DOHH2 (cell line): ENCODE results near the gene POR.

Source experiments
- H3F3A ChIP-seq: fragments of 200-600 bp; sonication (generic), shearing (Covaris generic); 2 replicates; pipeline ENCODE4 v1.6.0; 2016; ENCODE audit warnings: antibody characterized with exemption, mild to moderate bottlenecking; ENCODE audit not compliant: control insufficient read depth, insufficient read depth
- H3K27ac ChIP-seq: fragments of 200-600 bp; sonication (generic); 2 replicates; pipeline ENCODE4 v1.5.1; 2014; ENCODE audit warnings: low read depth, mild to moderate bottlenecking, low read length, moderate library complexity
- H3K27me3 ChIP-seq: fragments of 200-600 bp; sonication (generic); 2 replicates; pipeline ENCODE4 v1.6.1; 2014; ENCODE audit warnings: mild to moderate bottlenecking, low read length, mixed read lengths; ENCODE audit not compliant: control insufficient read depth
- H3K36me3 ChIP-seq: fragments of 200-600 bp; sonication (generic); 2 replicates; pipeline ENCODE4 v1.6.1; 2014; ENCODE audit warnings: mild to moderate bottlenecking, low read length, moderate library complexity, mixed read lengths; ENCODE audit not compliant: control insufficient read depth
- H3K4me1 ChIP-seq: fragments of 200-600 bp; sonication (generic); 2 replicates; pipeline ENCODE4 v1.6.1; 2014; ENCODE audit warnings: mild to moderate bottlenecking, low read length, mixed read lengths; ENCODE audit not compliant: control insufficient read depth
- H3K4me2 ChIP-seq: fragments of 200-600 bp; sonication (generic); 2 replicates; pipeline ENCODE4 v1.6.0; 2014; ENCODE audit warnings: mild to moderate bottlenecking, low read length, moderate library complexity
- H3K4me3 ChIP-seq: fragments of 200-600 bp; sonication (generic); 2 replicates; pipeline ENCODE4 v1.5.1; 2014; ENCODE audit warnings: mild to moderate bottlenecking, low read length, mixed read lengths
- H3K79me2 ChIP-seq: fragments of 200-600 bp; sonication (generic); 2 replicates; pipeline ENCODE4 v1.6.1; 2014; ENCODE audit warnings: mild to moderate bottlenecking, low read length, mixed read lengths; ENCODE audit not compliant: control insufficient read depth
- H3K9me2 ChIP-seq: fragments of 200-600 bp; sonication (generic); replicated peaks from 2 replicates; pipeline ENCODE4 v1.6.1; 2014; ENCODE audit warnings: mild to moderate bottlenecking, low read length, mixed read lengths; ENCODE audit not compliant: control insufficient read depth
- H3K9me3 ChIP-seq: fragments of 200-600 bp; sonication (generic); 2 replicates; pipeline ENCODE4 v1.6.1; 2014; ENCODE audit warnings: antibody characterized with exemption, low read length, mixed read lengths; ENCODE audit not compliant: control insufficient read depth, insufficient read depth
- H4K20me1 ChIP-seq: fragments of 200-600 bp; sonication (generic); 2 replicates; pipeline ENCODE4 v1.6.0; 2014; ENCODE audit warnings: low read depth, mild to moderate bottlenecking, antibody characterized with exemption, low read length, moderate library complexity; ENCODE audit not compliant: control insufficient read depth, insufficient read depth
- EZH2phosphoT487 ChIP-seq: fragments of 200-600 bp; sonication (generic); IDR thresholded peaks from 2 replicates; pipeline ENCODE4 v1.6.1; 2017; ENCODE audit warnings: borderline replicate concordance, mild to moderate bottlenecking, antibody characterized with exemption, low read length, moderate library complexity, mixed read lengths
- TF ChIP-seq, protein P1 (sequence below): fragments of 200-600 bp; sonication (generic); IDR thresholded peaks from one replicate; pipeline ENCODE4 v1.5.1; 2014; ENCODE audit warnings: antibody characterized with exemption, mild to moderate bottlenecking, low read depth, low read length; ENCODE audit not compliant: poor library complexity, severe bottlenecking

The POR gene

DNA sequence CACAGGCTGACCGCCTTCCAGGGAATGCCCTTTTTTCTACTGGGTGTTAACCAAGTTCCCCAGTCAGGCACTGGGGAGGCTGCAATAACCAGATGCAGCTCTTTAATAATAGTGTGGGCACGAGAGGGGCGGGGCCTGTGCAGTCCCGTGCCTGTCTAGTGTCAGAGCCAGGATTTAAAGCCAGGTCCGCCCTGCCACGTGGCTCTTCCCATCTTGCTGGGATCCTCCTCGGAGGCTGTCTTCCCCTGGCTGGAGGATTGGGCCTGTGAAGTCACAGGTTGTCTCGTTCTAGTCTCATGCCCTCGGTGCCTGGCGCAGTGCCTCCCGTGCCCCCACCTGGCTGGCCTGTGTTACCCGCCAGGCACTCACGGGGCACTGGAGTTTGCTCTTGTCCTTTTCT, 54.2 kb downstream of the POR start:
- Histone ChIP-seq H3K9me2 (no peaks in the 10 kb centered on the region), H3K4me1 (no peaks in the 10 kb centered on the region), H3K27me3 (no peaks in the 10 kb centered on the region), H3K4me2 (no peak overlapping the region), H3K9me3 (no peaks in the 10 kb centered on the region), H3K79me2 (no peaks in the 10 kb centered on the region), H3K4me3 (no peak overlapping the region), H3F3A (no peaks in the 10 kb centered on the region), H3K27ac (no peak overlapping the region), H4K20me1 (no peaks in the 10 kb centered on the region), H3K36me3 (no peaks in the 10 kb centered on the region; the same call in 1 of the 2 replicates)
- no peak for TF ChIP-seq EZH2phosphoT487
- TF ChIP-seq, protein P1, sequence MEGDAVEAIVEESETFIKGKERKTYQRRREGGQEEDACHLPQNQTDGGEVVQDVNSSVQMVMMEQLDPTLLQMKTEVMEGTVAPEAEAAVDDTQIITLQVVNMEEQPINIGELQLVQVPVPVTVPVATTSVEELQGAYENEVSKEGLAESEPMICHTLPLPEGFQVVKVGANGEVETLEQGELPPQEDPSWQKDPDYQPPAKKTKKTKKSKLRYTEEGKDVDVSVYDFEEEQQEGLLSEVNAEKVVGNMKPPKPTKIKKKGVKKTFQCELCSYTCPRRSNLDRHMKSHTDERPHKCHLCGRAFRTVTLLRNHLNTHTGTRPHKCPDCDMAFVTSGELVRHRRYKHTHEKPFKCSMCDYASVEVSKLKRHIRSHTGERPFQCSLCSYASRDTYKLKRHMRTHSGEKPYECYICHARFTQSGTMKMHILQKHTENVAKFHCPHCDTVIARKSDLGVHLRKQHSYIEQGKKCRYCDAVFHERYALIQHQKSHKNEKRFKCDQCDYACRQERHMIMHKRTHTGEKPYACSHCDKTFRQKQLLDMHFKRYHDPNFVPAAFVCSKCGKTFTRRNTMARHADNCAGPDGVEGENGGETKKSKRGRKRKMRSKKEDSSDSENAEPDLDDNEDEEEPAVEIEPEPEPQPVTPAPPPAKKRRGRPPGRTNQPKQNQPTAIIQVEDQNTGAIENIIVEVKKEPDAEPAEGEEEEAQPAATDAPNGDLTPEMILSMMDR = no peak

DNA sequence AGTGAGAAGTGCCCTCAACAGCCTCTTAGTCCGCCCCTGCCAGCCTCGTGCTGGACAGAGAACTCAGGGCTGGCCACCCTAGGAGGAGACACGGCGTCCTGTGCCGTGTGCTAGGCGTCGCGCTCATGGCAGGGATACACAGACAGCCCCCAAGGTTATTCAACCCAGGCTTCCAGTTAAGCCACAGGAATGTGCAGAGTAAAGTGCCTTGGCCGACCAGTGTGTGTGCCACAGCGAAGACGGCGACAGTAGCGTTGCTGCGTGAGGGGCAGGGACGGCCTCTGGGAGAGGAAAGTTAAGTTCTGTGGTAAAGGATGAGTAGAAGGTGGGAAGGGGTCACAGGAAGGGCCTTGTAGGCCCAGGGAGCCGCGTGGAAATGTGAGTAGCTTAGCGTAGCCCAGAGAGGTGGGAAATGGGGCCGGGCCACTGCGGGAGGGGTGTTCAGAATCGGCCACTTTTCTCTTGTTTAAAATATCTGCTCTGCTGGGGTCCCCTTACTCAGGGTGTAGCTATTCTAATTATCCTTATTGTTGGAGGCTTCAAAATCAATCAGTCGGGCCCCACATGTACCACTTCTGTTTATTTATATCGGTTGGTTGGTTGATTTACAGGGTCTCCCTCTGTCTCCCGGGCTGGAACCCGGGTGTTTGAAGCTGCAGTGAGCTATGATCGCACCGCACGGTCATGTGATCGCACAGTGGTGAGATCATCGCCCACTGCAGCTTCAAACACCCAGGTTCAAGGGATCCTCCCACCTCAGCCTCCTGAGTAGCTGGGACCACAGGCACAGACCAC, 54.9 kb downstream of the POR start:
- Histone ChIP-seq H3K4me1 (no peaks in the 10 kb centered on the region), H3K27ac (no peak overlapping the region), H3F3A (no peaks in the 10 kb centered on the region), H4K20me1 (no peaks in the 10 kb centered on the region), H3K4me3 (no peak overlapping the region), H3K27me3 (no peaks in the 10 kb centered on the region), H3K36me3 (no peaks in the 10 kb centered on the region; the same call in 1 of the 2 replicates), H3K4me2 (no peak overlapping the region), H3K9me2 (no peaks in the 10 kb centered on the region), H3K9me3 (no peaks in the 10 kb centered on the region), H3K79me2 (no peaks in the 10 kb centered on the region)
- no peak for TF ChIP-seq EZH2phosphoT487
- TF ChIP-seq, protein P1 = no peak

DNA sequence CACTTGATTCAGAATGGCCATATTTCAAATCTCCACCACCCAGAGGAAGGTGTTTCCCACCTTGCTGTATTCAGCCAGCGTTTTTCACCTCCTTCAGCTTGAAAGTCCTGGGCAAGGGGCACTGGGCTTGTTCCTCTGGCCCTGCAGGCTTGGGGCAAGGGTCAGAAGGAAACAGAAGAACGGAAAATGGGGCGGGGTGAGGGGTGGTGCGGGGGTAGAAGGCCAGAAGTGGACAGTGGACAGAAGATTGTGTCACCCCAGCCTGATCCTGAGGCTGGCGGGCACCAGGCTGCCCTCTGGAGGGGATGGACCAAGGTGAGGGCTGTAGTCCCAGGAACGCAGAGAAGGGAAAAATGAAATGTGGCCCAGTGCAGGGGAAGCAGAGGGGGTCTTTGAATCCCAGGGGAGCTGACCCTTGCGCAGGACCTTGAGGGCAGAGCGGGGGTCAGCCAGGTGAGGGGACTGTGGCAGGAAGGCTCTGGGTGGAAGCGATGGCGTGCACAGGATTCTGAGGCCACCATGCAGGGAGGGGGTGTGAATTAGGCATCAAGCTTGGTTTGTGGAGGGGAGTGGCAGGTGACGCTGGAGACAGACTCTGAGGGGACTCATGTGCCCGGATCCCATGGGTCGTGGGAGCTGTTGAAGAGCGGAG, 56.5 kb downstream of the POR start:
- Histone ChIP-seq H4K20me1 (no peaks in the 10 kb centered on the region), H3K79me2 (no peaks in the 10 kb centered on the region), H3K27me3 (no peaks in the 10 kb centered on the region), H3K9me3 (no peaks in the 10 kb centered on the region), H3K36me3 (no peaks in the 10 kb centered on the region; the same call in 1 of the 2 replicates), H3K27ac (no peak overlapping the region), H3K9me2 (no peaks in the 10 kb centered on the region), H3K4me1 (no peaks in the 10 kb centered on the region), H3K4me3 (no peak overlapping the region), H3F3A (no peaks in the 10 kb centered on the region), H3K4me2 (no peak overlapping the region)
- no peak for TF ChIP-seq EZH2phosphoT487
- TF ChIP-seq, protein P1 = no peak
